NCI-H446 (cell line): Measurements from ENCODE around the gene ZNF654.
"Not testable (repeated sequence)": the region's sequence is repeated elsewhere in the genome, so short reads cannot be mapped to it uniquely, and the experiment has no call there.

ENCODE experiments used
- DNase-seq, 2 experiments: peaks; one replicate each; lab custom pipeline; 2025; lab: John Stamatoyannopoulos, UW

The ZNF654 gene

DNA sequence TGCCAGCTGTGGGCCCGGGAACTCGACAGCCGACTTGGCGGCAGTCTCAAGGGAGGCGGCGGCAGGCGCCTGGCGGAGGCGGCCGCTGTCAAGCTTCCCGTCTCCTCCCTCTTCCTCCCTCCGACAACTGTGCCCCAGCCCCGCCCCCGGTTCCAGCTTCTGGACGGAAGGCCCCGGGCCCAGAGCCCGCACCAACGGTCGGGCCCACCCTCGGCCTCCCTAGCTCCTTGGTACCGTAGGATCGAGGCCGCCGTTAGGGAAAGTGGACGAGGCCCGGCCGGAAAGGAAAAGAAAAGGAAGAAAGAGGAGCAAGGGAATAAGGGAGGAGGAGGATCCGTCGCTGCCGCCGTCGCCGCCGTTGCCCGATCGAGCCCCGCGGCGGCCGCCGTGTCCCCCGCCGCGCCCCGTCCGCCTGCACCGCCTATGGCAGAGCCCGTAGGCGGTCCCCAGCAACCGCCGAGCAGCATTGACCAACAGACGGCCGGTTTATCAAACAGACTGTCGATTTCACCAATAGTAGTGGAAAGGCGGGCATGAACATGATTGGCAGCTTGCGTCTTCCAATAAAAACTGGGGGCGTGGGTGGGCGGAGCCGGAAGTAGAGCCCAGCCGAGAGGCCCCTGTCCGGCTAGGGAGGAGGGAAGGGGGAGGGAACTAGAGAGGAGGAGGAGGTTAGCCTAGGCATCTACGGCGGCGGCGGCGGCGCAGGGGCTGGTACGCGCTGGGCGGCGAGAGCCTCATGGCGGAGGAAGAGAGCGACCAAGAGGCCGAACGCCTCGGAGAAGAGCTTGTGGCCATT lies at the start of gene ZNF654, which contains the start of gene CGGBP1:
Gene ZNF654, plus strand, starts transcription at position 675 of the 799 bp plus-strand sequence. Its CDS starts 65 bp downstream, at position 740.
Gene CGGBP1, minus strand, starts transcription at position 425 of the 799 bp plus-strand sequence. CDS start 3,029 bp downstream, outside the sequence.
- peak; percentile 91 to 95 for DNase-seq

DNA sequence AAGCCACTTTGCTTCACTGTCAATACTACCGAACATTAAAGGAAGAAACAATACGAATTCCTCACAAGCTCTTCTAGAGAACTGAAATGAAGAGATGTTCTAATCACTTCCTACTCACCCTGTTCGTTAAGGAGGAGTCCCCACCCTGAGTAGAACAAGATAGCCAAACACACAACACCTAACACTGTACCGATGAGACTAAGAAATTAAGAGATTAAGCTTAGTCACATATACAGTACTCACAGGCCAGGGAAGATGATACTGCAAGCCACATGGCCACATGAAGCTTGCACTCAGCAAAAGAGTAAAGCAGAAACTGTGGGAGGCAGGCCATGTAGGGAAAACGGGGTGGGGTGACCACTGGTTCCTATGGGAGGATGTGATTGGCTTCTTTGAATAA lies 48.2 kb upstream of the ZNF654 start:
- no peak for DNase-seq

GRCh38 chr3:88013592-88013991 lies 45.5 kb upstream of the ZNF654 start:
- DNase-seq, result no peak

DNA sequence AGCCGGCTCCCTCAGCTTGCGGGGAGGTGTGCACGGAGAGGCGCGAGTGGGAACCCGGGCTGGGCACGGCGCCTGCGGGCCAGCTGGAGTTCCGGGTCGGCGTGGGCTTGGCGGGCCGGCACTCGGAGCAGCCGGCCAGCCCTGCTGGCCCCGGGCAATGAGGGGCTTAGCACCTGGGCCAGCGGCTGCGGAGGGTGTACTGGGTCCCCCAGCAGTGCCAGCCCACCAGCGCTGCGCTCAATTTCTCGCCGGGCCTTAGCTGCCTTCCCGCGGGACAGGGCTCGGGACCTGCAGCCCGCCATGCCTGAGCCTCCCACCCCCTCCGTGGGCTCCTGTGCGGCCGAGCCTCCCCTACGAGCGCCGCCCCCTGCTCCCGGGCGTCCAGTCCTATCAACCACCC lies 43.4 kb upstream of the ZNF654 start:
- DNase-seq, result not testable (repeated sequence)

DNA sequence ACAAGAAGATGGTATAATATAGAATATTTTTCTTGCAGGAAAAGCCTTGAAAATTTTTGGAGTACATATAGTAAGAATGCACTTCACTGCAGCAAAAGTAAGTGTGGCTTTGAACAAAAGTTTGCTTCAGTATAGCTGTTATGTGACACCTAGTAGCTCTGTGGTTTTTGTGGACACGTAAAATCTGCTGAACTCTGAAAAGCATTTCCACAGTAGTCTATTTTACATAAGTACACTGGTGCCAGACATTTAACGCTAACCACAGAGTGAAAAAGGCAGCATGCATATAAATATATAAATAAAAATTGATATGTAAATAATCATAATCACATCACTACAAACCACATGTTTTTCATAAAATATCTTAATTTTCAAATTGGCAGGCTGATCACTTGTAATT lies 40.0 kb upstream of the ZNF654 start:
- DNase-seq, result no peak

DNA sequence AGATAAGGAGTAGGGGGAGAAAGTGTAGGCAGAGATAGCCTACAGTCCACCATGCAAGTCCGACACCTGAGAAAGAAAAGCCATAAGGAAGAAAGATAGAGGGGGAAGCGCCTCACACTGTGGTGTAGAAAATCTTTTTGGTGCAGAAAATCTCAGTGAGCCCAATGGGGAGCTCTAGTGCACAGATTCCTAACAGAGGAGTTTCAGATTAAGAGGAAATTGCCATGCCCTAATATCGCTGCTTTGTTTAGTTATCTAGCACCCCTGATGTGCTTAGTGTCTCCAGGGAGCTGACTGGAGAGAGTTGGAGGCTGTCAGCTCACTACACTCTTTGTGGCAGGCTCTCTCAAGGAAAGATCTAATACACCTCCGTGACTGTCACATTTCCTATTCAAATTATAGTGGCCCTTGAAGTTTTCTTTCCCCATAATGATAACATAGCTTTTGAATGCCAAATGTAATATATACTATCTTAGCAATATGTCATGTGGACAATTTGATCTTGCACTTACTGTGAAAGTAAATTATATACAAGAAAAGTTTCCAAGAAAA lies 34.0 kb upstream of the ZNF654 start:
- DNase-seq, result no peak

GRCh38 chr3:88028876-88029275 lies 30.2 kb upstream of the ZNF654 start:
- DNase-seq, result no peak

- DNase-seq, result no peak
Observed at GRCh38 chr3:88030210-88030609, 28.8 kb upstream of the ZNF654 start.

GRCh38 chr3:88031642-88032077 lies 27.4 kb upstream of the ZNF654 start:
- DNase-seq, result no peak

GRCh38 chr3:88032245-88032644 lies 26.8 kb upstream of the ZNF654 start:
- no peak for DNase-seq

- no peak for DNase-seq
Observed at GRCh38 chr3:88033079-88033478, 26.0 kb upstream of the ZNF654 start.

- no peak for DNase-seq
Observed at GRCh38 chr3:88033808-88034207, 25.2 kb upstream of the ZNF654 start.

GRCh38 chr3:88034491-88035275 lies 24.4 kb upstream of the ZNF654 start:
- no peak for DNase-seq

- no peak for DNase-seq
Observed at GRCh38 chr3:88036221-88036620, 22.8 kb upstream of the ZNF654 start.

- no peak for DNase-seq
Observed at GRCh38 chr3:88038566-88038965, 20.5 kb upstream of the ZNF654 start.

DNA sequence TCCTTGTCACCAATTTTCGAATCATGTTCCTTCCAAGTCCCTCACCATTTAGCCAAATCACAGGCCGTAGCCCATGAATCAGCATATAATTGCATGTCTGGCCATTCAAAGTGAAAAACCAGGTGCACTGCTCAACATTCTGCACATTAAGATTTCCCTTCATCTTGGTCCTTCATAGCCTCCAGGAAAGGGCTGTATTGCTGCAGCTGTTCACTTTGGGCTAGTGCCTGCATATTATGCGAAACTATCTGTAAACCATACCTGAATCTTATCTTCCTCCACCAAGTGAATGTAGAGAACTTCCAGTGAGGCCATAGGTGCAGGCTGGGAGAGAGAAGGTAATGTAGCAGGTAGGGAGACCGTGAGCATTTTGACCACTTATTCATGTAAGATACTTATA lies 18.5 kb upstream of the ZNF654 start:
- DNase-seq, result no peak

DNA sequence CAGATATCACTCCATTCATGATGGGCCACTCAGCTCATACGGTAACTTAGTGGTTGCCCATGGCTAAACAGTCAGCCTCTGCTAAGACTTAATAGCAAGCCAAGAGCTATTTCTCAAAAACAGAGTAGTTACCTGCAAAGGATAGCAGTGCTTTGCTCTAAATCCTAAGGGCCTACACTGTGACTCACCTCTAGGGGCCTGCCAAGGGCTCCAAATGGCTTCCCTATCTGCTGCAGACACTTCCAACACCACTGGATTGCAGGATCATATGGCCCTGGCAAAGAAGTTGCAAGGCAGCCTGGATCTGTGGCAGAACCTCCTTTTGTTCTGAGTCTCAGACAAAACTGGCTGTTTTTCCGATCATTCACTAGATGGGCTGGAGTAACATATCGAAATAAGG lies 18.1 kb upstream of the ZNF654 start:
- DNase-seq, result no peak

GRCh38 chr3:88044411-88044810 lies 14.6 kb upstream of the ZNF654 start:
- DNase-seq, result no peak

GRCh38 chr3:88046766-88047165 lies 12.3 kb upstream of the ZNF654 start:
- no peak for DNase-seq

DNA sequence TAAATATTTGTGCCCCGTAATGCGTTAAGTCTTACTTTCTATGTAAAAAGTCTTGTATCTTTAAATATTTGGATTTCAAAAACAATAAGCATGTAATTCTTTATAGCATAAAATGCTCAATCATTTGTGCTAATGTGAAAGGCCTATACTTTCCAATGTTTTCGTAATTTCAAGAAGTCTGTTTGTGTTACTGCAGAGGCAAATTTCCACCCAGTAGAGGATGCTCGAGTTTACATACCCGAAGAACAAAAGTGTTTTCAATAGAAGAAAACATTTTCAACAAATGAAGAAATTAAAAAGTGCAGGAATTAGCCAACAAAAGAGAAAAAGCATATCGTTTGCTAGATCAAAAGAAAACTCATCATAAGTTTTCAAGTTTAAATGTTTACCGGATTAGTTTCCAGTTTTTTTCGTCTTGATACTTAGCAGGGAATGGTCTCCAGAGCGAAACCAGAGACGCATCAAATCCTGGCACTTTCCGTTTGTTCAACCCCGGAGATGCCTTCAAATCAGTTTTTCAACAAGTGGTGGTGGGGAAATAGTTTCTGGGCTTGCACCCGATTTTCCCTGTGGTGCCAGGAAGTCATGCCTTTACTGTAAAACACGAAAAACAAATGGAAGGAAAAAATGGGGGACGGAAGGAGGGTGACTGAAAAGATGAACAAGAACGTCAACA lies 1.3 kb upstream of the ZNF654 start:
- DNase-seq, result no peak

DNA sequence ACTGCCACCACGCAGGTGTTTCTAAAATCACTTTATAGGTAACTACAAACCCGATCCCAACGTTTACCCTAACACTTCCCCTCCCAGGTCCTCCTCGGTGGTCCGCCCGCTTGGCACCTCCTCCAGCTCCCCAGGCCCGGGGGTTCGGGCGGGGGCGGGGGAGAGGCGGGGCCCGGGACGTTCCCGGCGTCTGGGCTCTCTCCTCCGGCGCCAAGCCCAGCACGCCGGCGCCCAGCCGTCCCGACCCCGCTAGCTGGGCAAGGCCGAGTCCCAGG lies 812 bp upstream of the ZNF654 start:
- no peak for DNase-seq

DNA sequence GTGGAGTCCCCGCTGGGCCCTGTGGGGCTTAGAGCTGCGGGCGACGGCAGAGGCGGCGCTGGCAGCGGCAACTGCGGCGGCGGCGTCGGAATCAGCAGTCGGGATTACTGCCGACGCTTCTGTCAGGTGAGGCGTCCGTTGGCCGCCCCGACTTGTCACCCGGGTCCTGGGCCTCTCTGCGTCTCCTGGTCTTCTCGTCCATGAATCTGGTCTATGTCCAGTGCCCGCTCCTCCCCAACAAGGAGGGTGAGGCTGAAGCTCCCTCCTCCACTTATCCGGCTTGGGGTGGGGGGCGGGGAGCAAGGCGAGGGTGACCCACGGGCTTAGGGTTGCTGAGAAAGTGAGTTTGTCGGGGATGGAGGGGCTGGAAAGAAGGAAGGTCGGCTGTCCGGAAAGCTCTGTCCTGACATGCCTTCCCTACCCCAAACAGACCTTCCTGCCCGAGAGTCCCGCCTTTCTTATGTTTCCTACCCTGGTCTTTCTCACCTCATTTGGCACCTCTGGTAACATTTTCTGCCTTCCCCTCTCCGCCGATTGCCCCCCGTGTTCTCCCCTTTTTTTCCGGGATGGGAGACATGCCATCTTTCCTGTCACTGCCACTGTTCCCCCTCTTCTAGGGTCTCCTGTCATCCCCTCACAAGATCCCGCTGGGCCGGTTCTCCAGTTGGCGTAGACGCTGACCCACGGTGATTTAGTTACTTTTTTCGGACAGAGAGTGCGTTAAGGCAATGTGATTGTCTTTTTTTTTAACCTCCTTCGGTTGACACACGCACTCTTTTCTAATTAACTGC lies 520 bp downstream of the ZNF654 start:
- DNase-seq, result no peak
